ENCODE results near the gene SDHAF1.

Gene SDHAF1

DNA sequence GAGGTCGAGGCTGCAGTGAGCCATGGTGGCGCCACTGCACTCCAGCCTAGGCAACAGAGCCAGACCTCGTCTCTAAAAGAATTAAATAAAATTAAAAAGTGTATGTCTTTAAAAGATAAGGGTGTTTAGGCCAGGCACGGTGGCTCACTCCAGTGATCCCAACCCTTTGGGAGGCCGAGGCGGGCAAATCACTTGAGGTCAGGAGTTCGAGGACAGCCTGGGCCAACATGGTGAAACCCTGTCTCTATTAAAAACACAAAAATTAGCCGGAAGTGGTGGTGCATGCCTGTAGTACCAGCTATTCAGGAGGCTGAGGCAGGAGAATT is 7.5 kb upstream of the SDHAF1 start:
- no peak for DNase-seq

DNA sequence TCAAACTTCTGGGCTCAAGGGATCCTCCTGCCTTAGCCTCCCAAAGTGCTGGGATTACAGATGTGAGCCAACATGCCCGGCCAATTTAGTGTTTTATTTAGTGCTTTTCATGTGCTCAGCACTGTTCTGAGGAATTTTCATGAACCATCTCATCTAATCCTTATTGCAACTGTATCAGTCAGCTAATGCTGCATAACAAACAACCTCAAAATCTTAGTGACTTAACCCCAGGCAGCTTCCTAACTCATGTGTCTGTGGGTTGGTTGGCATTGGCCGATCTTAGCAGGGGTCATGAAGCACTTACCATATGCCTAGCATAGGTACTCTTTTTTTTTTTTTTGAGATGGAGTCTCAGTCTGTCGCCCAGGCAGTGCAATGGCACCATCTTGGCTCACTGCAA is 6.2 kb upstream of the SDHAF1 start:
- DNase-seq, result no peak

DNA sequence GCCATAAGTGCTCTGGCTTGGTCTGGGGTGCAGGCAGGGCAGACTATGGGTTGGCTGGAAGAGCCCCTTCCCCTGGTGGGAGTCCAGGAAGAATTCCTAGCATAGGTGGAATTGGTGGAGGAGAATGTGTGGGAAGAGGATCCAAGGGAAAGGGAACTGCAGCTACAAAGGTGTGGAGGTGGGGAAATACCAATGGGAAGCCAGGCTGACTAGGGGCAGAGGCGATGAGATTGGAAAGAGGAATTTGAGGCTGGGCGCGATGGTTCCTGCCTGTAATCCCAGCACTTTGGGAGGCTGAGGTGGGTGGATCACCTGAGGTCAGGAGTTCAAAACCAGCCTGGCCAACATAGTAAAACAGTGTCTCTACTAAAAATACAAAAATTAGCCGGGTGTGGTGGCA is 4.8 kb upstream of the SDHAF1 start:
- no peak for DNase-seq

DNA sequence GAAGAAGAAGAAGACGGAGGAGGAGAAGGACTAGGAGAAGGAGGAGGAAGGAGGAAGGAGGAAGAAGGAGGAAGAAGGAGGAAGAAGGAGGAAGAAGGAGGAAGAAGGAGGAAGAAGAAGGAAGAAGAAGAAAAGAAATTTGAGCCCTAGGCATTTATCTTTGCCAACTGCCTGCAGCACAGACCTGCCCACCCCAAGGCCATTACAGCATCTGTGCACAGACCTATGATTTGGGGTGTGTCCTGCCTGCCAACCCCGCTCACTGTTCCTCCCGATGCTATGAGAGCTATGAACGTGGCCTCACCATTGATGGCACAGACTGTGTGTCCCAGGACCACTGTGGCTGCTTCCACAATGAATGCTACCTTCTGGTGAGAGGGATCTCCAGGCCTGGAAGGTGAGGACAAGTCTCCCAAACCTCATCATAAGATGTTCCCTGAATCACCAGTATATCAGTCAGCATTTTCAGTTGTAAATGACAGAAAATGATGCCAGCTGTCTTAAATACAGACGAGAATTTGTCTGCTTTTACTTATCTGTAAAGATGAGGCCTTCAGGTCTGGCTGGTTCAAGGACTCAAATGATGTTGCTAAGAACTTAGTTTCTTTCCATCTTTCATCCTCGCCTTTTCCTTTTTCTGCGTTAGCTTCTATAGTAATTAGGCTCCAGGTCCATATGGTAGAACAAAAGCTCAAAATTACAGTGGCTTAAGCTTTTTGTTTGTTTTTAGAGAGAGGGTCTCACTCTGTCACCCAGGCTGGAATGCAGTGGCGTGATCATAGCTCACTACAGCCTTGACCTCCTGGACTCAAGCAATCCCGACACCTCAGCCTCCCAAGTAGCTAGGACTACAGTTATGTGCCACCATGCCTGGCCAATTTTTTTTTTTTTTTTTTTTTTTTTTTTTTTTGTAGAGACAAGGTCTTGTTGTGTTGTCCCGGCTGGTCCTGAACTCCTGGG is 3.9 kb upstream of the SDHAF1 start:
- no peak for DNase-seq

DNA sequence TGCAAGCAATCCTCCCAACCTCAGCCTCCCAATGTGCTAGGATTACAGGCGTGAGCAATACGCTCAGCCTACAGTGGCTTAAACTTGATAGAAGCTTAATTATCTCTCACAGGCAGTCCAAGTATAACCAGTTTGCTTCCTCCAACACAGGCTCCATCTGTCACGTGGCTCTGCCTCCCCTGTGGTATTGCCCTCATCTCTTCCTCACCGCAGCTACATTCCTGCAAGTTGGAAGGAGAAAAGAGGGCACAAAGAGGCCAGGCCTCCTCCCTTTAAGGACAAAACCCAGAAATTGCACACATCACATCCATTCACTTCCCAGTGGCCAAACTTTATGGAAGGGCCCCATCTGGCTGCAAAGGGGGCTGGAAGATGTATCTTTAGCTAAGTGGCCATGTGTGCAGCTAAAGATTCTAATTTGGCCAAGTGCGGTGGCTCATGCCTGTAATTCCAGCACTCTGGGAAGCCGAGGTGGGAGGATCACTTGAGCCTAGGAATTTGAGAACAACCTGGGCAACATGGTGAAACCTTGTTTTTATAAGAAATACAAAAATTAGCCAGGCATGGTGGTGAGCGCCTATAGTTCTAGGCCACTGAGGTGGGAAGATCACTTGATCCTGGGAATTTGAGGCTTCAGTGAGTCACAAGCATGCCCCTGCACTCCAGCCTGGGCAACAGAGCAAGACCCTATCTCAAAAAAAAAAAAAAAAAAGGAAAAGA is 3.1 kb upstream of the SDHAF1 start:
- no peak for DNase-seq

DNA sequence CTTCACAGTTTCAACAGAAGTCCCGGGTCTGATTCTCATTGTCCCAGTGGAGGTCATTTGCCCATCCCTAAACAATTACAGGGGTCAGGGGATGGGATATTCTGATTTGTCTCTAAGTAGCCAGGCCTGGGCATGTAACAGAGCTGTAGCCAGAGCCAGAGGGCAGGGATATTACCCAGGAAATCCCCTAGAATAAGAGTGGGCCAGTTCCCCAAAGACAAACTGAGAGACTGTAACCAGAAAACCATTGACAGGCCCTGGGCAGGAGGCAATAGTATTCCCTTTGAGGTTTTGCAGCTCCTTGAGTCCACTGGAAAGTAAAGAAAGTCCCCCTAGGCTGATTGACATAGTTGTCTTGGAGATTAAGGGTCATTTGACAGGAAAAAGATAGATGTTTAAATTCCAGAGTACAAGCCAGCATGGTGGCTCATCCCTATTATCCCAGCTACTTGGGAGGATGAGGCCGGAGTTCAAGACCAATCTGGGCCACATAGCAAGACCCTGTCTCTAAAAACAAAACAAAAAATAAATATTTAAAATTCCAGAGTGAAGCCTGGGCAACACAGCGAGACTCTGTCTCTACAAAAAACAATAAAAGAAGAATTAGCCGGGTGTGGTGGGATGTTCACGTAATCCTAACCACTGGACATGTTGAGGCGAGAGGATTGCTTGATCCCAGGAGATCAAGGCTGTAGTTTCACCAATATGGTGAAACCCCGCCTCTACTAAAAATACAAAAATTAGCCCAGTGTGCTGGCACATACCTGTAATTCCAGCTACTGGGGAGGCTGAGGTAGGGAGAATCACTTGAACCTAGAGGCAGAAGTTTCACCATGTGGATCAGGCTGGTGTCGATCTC is 1.9 kb upstream of the SDHAF1 start:
- DNase-seq, result no peak

DNA sequence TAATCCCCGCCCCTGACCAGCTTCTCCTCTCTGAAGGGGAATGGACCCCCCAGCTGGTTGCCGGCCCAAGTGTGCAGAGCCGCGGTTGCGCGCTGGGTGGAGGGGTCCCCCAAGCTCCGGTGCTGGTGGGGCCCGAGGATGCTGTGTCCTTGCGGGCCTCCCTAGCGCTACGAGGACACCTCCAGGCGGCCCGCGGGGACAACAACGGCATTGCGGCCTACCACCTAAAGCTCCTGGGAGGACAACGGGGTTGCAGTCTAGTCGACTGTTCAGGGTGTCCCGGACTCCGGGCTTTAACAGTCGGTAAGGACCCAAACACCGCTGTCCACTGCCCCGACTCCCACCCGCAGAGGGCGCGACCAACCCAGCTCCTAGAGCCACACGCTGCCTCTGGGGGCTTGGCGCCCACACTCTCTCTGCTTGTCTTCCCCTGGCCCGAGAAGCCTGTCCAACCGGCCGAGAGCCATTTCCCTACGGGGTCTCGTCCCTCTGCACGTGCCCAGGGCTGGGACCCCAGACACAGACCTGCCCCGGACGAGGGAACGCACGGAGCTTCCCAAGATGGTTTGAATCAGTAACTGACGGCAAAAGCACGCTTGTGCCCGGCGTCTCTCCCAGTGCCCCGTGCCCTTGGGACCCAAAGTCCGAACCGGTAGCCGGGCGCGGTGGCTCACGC is 927 bp upstream of the SDHAF1 start:
- DNase-seq, result no peak

DNA sequence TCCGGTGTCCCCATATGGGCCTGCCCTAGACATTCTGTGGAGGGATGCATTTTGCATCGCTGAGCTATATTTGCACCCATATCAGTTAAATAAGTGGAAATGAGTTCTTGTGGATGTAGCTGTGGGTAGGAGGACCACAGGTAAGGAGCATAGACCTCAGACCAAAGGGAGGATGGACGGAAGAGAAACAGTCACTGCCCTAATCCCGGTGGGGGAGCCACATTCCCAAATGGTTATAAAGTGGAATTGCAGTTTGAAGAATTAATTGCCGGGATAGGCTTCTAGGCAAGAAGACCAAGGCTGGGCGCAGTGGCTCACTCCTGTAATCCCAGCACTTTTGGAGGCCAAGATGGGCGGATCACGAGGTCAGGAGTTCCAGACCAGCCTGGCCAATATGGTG is 1.8 kb downstream of the SDHAF1 start:
- DNase-seq, result no peak

DNA sequence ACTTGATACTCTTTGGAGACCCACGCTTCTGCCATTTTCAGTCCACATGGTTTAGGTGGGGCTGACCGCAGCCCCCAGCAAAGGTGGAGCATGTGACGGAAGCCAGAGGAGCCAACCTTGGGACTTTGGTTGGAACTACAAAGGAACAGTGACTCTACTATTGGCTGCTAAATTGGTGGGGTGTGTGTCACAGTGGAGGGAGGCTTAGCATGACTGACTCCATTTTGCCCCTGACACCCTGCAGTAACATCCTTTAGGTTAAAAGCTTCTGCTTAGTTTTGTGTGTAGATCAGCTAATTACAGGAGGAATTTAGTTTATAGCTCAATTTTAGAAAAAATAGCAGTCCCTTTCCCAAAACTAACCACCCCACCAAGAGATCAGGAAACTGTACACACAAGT is 6.6 kb downstream of the SDHAF1 start:
- no peak for DNase-seq

DNA sequence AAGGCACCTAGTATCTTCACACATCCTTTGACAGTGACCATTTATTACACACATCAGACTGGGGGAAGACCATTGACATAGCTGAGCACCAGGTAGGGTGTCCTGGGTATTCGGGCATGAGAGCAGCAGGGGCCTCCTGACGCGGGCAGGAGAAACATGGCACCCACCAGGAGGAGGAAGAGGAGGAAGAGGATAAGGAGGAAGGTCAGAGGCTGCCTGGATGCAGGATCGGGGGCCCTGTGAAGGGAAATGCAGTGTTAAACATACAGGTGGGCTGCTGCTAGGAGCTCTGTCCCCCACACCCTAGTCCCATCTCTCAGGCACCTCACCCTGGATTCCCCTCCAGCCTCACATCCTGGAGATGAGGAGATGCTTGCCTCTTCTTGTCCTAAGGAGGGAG is 8.3 kb downstream of the SDHAF1 start:
- DNase-seq, result no peak

DNA sequence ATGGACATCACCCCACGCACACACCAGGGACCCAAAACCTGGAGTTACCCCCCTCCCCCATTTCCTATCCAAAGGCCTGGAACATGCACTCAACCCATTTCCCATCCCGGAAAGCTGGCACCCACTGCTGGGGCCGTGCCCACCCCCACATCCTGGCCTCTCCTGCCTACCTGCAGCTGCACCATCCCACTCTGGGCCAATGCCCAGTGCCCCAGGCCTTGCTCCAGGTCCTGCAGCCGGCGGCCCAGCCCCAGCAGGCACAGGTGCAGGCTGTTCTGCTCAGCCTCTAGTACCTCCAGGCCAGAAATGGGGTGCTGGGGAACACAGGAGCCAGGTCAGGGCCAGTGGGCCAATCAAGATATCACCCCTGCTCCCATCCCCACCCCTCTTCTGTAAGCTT is 12.0 kb downstream of the SDHAF1 start:
- DNase-seq, result no peak

DNA sequence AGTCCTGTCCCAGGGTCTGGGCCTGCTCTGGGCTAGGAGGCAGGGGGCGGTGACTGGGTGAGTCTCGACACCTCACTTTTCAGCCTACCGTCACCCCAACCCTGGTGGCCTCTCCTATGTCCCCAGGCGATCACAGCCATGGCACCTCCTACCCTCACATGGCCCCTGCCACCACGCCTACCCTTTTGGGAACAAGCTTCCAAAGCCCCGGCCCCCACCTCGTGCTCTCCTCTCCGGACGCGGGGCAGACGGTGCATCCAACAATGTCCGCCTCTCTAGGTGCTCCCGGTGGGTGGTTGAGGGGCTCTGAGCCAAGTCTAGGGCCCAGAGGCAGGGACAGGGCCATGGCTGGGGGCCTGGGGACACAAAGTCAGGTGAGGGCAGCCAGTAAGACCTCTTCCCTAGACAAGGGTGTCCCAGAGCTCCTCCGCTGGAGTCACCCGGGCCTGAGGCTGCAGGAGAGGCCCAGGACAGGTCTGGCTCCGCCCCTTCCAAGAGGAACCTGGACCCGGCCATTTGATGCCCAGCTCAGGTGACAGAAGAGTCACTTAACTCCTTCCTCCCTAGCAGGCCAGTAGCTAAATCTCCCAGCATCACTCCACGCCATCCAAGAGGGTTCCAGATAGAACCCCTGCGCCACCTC is 13.5 kb downstream of the SDHAF1 start, which contains the start of gene SYNE4:
Gene SYNE4, minus strand, starts transcription at position 478 of the 643 bp plus-strand sequence. Its CDS starts 132 bp downstream, at position 346.
- DNase-seq, result no peak

DNA sequence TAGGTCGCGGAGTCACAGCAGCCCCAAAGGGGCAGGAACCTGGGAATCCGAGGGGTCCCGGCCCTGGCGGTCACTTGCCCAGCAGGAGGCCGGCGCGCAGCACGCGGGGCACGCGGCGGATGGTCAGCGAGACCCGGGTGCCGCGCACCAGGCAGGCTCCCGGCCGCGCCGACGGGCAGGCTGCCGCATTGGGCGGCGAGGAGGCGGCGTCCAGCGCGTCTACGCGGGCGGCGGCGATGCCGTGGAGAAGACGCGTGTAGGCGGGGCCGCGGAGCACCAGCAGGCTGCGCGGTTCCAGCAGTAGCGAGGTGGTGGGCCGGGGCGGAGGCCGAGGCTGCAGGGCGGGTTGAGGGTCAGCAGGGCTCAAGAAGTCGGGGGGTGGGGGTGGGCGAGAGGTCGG is 14.2 kb downstream of the SDHAF1 start:
- peak; percentile 9 to 52 for DNase-seq

DNA sequence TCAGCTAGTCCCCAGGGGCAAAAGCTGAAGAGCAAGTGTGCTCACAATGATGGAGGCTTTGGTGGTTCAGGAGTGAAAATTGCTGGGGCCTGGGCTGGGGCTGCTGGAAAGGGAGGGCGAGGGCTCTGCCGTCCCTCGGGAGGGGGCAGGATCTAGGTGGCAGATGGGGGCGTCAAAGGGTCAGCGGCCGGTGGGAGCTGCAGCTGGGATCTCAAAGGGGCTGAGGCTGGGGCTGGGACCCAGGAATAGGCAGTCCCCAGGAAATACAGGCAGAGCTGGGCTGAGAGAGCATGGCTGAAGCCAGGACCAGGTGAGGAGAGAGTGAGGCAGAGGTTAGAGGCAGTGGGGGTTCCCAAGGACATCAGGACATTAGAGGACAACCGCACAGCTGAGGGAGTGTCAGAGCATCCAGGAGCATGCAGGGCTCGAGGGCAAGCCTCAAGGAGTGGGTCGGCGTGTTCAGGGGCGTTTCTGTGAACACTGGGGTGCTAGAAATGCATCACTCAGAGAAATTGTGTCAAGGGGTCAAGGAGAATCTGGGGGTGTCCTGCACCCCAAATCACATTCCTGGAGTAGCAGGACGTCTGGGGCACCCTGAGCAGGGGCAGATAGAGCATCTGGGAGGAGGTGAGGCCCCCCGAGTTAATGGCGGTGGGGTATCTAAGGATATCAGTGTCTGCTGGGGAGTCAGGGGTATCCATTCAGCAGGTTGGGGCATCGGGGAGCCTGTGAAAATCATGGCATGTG is 14.8 kb downstream of the SDHAF1 start:
- no peak for DNase-seq

DNA sequence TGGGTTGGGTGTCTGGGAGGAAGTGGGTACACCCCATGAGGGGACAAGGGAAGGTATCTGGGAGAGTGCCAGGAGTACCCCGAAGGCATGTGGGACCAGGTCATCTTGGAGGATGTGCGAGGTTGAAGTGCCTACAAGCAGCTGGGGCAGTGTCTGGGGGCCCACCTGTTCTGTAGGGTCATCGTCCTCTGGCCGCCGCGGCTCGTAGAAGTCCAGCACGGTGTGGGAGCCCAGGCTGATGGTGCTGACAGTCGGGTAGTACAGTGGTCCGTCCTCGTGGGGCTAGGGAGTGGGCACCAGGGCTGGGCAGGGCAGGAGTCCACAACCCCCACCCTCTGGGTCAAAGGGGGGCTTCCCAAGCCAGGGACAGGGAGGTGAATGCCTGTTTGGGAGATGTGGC is 15.4 kb downstream of the SDHAF1 start:
- DNase-seq, result no peak

DNA sequence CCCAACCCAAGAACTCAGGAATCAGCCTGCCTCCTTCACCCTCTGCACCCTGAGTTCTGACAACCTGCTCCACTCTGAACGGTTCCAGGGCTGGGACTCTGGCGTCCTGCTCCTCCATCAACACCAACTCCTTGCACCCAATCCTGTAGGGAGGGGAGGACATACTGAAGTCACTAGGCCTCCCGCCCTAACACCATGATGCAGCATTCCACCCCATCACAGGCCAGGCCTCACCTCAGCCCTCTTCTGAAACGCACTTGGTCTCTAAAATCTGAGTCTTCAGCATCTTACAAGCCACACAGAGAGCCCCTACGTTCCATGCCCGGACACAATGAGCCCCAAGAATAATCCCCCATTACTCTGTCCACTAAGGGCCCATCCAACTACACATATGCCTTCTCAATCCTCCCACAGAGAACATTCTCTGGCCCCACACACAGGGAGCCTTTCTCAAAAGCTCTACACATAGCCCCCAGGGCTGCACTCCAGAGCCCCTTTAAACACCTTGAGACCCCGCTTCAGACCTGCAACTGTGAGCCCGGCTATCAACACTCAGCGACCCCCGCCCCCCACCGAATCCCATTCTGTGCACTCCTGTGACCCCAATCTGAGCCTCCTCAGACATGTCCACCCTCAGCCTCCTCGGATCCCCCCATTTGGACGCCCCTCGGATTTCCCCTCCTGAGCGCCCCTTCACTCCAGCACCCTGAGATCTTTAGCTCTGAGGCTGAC is 18.5 kb downstream of the SDHAF1 start:
- DNase-seq, result no peak

DNA sequence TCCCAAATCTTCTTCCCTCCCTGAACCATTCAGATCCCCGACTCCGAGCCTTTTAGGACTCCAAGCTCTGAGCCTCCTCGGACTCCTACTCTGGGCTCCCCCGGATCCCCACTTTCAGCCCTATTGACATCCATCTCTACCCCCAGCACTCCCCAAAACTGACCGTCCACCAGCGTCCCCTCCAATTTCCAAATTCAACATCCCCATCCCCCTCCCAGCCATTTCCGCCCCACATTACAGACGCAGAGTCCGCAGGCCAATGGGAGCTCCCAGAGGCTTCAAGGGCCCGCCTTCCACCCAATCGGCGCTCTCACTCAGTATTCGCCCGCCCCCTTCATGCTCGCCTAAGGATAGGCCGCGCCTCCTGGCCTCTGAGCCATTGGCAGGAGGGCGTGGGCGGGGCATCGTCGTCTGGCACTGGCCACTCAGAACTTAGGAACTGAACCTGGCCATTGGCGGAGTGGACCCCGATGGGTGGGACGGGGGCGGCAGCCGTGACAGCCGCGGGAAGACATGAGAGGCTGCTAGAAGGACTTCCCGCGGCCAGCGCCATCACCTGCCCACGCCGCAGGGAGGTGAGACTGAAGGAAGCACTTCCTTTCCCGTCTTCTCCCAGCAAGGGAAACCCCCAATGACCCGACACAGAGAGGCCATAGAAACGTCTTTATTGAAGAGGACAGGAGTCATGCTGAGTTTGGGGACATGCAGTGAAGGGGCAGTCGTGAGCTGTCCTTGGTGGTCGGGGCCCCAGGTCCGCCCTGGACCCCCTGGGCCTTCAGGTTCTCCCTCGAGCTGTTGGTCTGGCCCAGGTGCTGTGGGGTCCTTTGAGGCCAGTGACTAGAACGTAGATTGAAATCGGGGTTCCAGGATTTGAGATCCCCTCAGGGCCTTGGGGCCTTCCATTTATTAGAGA is 19.3 kb downstream of the SDHAF1 start, which contains the start of gene ALKBH6:
Gene ALKBH6, minus strand, starts transcription at position 202 of the 913 bp plus-strand sequence. CDS start 816 bp downstream, outside the sequence.
- DNase-seq, result peak; percentile 99

DNA sequence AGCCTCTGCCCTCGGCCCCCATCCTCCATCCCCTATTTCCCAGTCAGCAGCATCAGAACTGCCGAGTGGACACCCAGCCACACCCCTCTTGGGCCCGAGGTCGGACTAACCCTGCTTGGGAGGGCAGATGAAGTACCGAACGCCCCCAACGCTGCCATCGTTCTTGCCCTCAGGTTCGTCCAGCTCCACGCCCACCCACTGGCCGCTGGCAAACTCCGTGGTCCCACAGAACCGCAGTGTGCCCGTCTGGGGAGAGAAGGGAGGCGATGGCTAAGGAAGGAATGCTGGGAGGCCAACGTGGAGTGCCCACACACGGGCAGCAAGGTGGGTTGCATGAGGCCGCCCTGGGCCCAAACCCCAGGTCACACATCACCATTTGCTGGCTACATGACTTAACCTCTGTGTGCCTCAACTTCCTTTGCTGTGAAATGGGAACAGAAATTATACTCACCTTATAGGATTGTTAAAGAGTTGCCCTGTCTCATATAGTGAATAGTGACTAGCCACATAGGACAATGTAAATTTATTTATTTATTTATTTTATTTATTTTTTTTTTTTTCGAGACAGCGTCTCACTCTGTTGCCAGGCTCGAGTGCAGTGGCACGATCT is 24.2 kb downstream of the SDHAF1 start:
- DNase-seq, result no peak

DNA sequence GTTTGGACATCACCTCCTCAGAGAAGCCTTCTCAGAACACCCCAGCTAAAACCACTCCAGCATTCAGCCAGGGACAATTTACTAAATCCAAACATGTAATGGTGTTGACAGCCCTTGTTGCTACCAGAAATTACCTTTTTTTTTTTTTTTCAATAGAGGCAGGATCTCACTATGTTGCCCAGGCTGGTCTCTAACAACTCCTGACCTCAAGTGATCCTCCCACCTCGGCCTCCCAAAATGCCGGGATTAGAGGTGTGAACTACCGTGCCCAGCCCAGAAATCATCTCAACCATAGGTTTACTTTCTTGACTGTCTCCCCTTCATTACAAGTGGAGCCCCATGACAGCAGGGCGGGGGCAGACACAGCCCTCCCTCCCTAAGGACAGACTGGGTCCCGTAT is 28.4 kb downstream of the SDHAF1 start:
- no peak for DNase-seq
